ENCODE measurements around the gene EMP1.

The EMP1 gene

GRCh38 chr12:13154027-13154538, 42.4 kb upstream of the EMP1 start:
- no peak overlapping the region for H3K27ac ChIP-seq
- no peak for TF ChIP-seq CTCF (conservative IDR thresholded peaks at IDR 0.05)

- no peak for TF ChIP-seq CTCF (conservative IDR thresholded peaks at IDR 0.05)
- H3K27ac ChIP-seq = no peak overlapping the region
These were observed 41.7 kb upstream of the EMP1 start for GRCh38 chr12:13154831-13155230.

- no peak for TF ChIP-seq CTCF (conservative IDR thresholded peaks at IDR 0.05)
These were observed 40.2 kb upstream of the EMP1 start for GRCh38 chr12:13156277-13156676.

GRCh38 chr12:13161172-13161571, 35.4 kb upstream of the EMP1 start:
- peak; percentile 43 for TF ChIP-seq CTCF (conservative IDR thresholded peaks at IDR 0.05)
- H3K27ac ChIP-seq = no peak overlapping the region

More at GRCh38 chr12:13156277-13156676, 40.2 kb upstream of the EMP1 start:
- no peak overlapping the region for H3K27ac ChIP-seq

- no peak for TF ChIP-seq CTCF (conservative IDR thresholded peaks at IDR 0.05)
These were observed 33.6 kb upstream of the EMP1 start for GRCh38 chr12:13162904-13163303.

GRCh38 chr12:13163868-13164635, 32.5 kb upstream of the EMP1 start:
- no peak for TF ChIP-seq CTCF (conservative IDR thresholded peaks at IDR 0.05)
- H3K27ac ChIP-seq = no peak overlapping the region

More at GRCh38 chr12:13162904-13163303, 33.6 kb upstream of the EMP1 start:
- no peak overlapping the region for H3K27ac ChIP-seq

GRCh38 chr12:13164921-13165616, 31.5 kb upstream of the EMP1 start:
- TF ChIP-seq CTCF (conservative IDR thresholded peaks at IDR 0.05) = no peak
- H3K27ac ChIP-seq = no peak overlapping the region
